K562 (cell line): Measurements from ENCODE around the gene ZDHHC12. TPM values are rescaled to one million over a fixed set of nuclear protein-coding genes. Genes with fewer than 3 reads are reported as not detected.

Experiments
- ATAC-seq: fragments of 200-7000 bp; cut with Tn5 transposase; 3 replicates; pipeline ENCODE4 v1.9.1; 2020; ENCODE audit warnings: moderate library complexity
- BruUV-seq: library from RNA; stranded (reverse); fragments of 400-500 nt; replicated peaks from 2 replicates; lab custom pipeline; 2021; lab: Mats Ljungman, UMichigan
- CTCF ChIA-PET: fragments of 300-600 bp; formaldehyde crosslinking; extraction: SDS; loops from one replicate; lab custom pipeline; 2021; ENCODE audit warnings: low intra/inter-chr PET ratio; lab: Yijun Ruan, JAX
- POLR2A ChIA-PET: fragments of 300-600, 350-650 bp; sonication (Branson Sonifier 250); formaldehyde crosslinking; extraction: SDS; loops from one replicate; lab custom pipeline; 2021; ENCODE audit warnings: antibody characterized with exemption, inconsistent platforms; lab: Yijun Ruan, JAX
- DNase-seq, 4 experiments: peaks; one replicate each; pipeline versions ENCODE4 v3.0.0 to v3.0.0-alpha.2; 2011 to 2018; ENCODE audit warnings: low spot score in 3 of 4, mixed read lengths in 3 of 4; ENCODE audit errors: extremely low read depth in 1 of 4
- FAIRE-seq: peaks from 2 replicates; lab custom pipeline; 2011; peaks lifted over from hg19 to GRCh38; lab: Jason Lieb, UNC
- H2AFZ ChIP-seq: 2 replicates; pipeline ENCODE4 v1.6.0; 2011; ENCODE audit warnings: low read depth, low read length, control low read depth, inconsistent platforms
- H3K27ac ChIP-seq: fragments of 200-600 bp; 3 replicates; pipeline ENCODE4 v1.8.0; 2011; ENCODE audit warnings: low read depth, mild to moderate bottlenecking, control low read depth, inconsistent platforms, low read length, moderate library complexity, mixed read lengths; ENCODE audit errors: extremely low read depth
- H3K27me3 ChIP-seq, 2 experiments: fragments of 300-600 bp in 1 of 2; 2 replicates in 1 of 2; 3 replicates in 1 of 2; pipeline versions ENCODE4 v1.6.0 to v1.8.0; 2011; ENCODE audit warnings: inconsistent platforms in 2 of 2, low read length in 2 of 2, mild to moderate bottlenecking in 1 of 2, mixed read lengths in 1 of 2, moderate library complexity in 1 of 2; ENCODE audit not compliant: control insufficient read depth in 2 of 2, insufficient read depth in 2 of 2
- H3K36me3 ChIP-seq: fragments of 300-600 bp; 3 replicates; pipeline ENCODE4 v1.8.0; 2011; ENCODE audit warnings: mild to moderate bottlenecking, low read length, inconsistent platforms; ENCODE audit not compliant: control insufficient read depth, insufficient read depth
- H3K4me1 ChIP-seq, 2 experiments: fragments of 200-600 bp in 1 of 2; replicated peaks in 1 of 2; 2 replicates in 1 of 2; 3 replicates in 1 of 2; pipeline versions ENCODE4 v1.5.1 to v1.8.0; 2011; ENCODE audit warnings: inconsistent platforms in 2 of 2, low read length in 2 of 2, mild to moderate bottlenecking in 1 of 2, mixed read lengths in 1 of 2, moderate library complexity in 1 of 2; ENCODE audit not compliant: control insufficient read depth in 2 of 2, insufficient read depth in 2 of 2
- H3K4me2 ChIP-seq: 2 replicates; pipeline ENCODE4 v1.6.1; 2011; ENCODE audit warnings: low read length, control low read depth, inconsistent platforms, mixed read lengths; ENCODE audit not compliant: insufficient read depth
- H3K4me3 ChIP-seq: fragments of 200-600 bp; sonication (generic), shearing (Covaris generic); 2 replicates; pipeline ENCODE4 v1.5.1; 2016; ENCODE audit warnings: control low read depth, inconsistent platforms
- H3K79me2 ChIP-seq: fragments of 200-600 bp; 3 replicates; pipeline ENCODE4 v1.8.0; 2011; ENCODE audit warnings: low read length, inconsistent platforms; ENCODE audit not compliant: control insufficient read depth, insufficient read depth
- H3K9ac ChIP-seq, 2 experiments: 2 replicates each; pipeline versions ENCODE4 v1.6.0 to v1.6.1; 2011; ENCODE audit warnings: low read depth in 2 of 2, low read length in 2 of 2, control low read depth in 1 of 2, inconsistent platforms in 1 of 2, mild to moderate bottlenecking in 1 of 2, mixed read lengths in 1 of 2; ENCODE audit not compliant: insufficient read depth in 1 of 2
- H3K9me1 ChIP-seq: one replicate; pipeline ENCODE4 v1.6.0; 2011; ENCODE audit warnings: inconsistent platforms, mild to moderate bottlenecking, low read length, moderate library complexity; ENCODE audit not compliant: control insufficient read depth, insufficient read depth
- H3K9me3 ChIP-seq: replicated peaks from 2 replicates; pipeline ENCODE4 v1.5.1; 2011; ENCODE audit warnings: low read depth, low read length, inconsistent platforms; ENCODE audit not compliant: control insufficient read depth, insufficient read depth
- H4K20me1 ChIP-seq: replicated peaks from 2 replicates; pipeline ENCODE4 v1.6.1; 2011; ENCODE audit warnings: low read length, inconsistent platforms, mixed read lengths; ENCODE audit not compliant: control insufficient read depth, insufficient read depth
- BACH1 ChIP-seq: fragments of 200-800 bp; sonication (Bioruptor generic); IDR thresholded peaks from 2 replicates; pipeline ENCODE4 v1.6.1; 2016; ENCODE audit warnings: missing genetic modification characterization, missing compliant biosample characterization
- IRF2 ChIP-seq: sonication (generic); formaldehyde crosslinking; IDR thresholded peaks from 2 replicates; pipeline ENCODE4 v1.8.1; 2022; ENCODE audit warnings: mild to moderate bottlenecking, missing genetic modification reagents
- MYBL2 ChIP-seq, 2 experiments: fragments of 450-650 bp in 1 of 2; sonication (generic) in 1 of 2; formaldehyde crosslinking in 1 of 2; IDR thresholded peaks; 2 replicates each; pipeline versions ENCODE4 v1.6.1 to v1.8.1; 2017 to 2022; ENCODE audit warnings: borderline replicate concordance in 1 of 2, inconsistent platforms in 1 of 2, low read depth in 1 of 2, mild to moderate bottlenecking in 1 of 2, missing genetic modification reagents in 1 of 2, moderate library complexity in 1 of 2
- TRIM25 ChIP-seq: fragments of 450-650 bp; IDR thresholded peaks from 2 replicates; pipeline ENCODE4 v1.7.0; 2016; ENCODE audit warnings: borderline replicate concordance
- ZNF668 ChIP-seq: fragments of 250-450 bp; sonication (Bioruptor Pico); IDR thresholded peaks from 2 replicates; pipeline ENCODE4 v1.8.0; 2022; ENCODE audit warnings: mild to moderate bottlenecking, inconsistent platforms
- WGBS: fragments of 100-300 bp; shearing (Covaris generic); methylation state at CpG from one replicate; pipeline ENCODE4 v1.1.6; 2016; ENCODE audit warnings: low coverage, mixed read lengths; ENCODE audit not compliant: insufficient coverage; ENCODE audit errors: missing lambda C conversion rate; 5-methylcytosine and 5-hydroxymethylcytosine counted together
- in situ Hi-C: fragments of 300-500 bp; cut with MboI; formaldehyde crosslinking; loops from 4 replicates; pipeline ENCODE4 v1.15.0; 2018; ENCODE audit warnings: inconsistent platforms, mixed read lengths
- intact Hi-C: fragments of 100-400 bp; cut with micrococcal nuclease; formaldehyde crosslinking; loops from 2 replicates; pipeline ENCODE4 v1.14.2; 2022
- polyA plus RNA-seq, 8 experiments: library from polyadenylated mRNA; depleted of rRNA in 4 of 8; stranded (reverse) in 5 of 8; unstranded in 3 of 8; fragments of >200 nt; fragmentation: Nextera tagmentation in 2 of 8; fragmentation: Illumina TruSeq in 1 of 8; extraction: Ambion mirVana in 2 of 8; extraction: Trizol in 1 of 8; gene quantifications; 2 replicates each; pipeline versions ENCODE4 v1.2.1 to v1.2.3, GENCODE V29; 2011 to 2014; ENCODE audit warnings: inconsistent platforms in 1 of 8, missing spikeins in 1 of 8
- total RNA-seq, 7 experiments: library from RNA; depleted of rRNA in 6 of 7; stranded (reverse); fragments of >200 nt in 6 of 7; fragmentation: Illumina TruSeq in 2 of 7; extraction: Trizol in 2 of 7; gene quantifications; 2 replicates each; pipeline versions ENCODE4 v1.2.1 to v1.2.3, GENCODE V29; 2011 to 2021; ENCODE audit warnings: low replicate concordance in 1 of 7
- TF ChIP-seq, protein P1 (sequence below), 3 experiments: fragments of 200-800 bp in 1 of 3; sonication (Bioruptor generic) in 1 of 3; sonication (generic) in 1 of 3; formaldehyde crosslinking in 1 of 3; IDR thresholded peaks; 2 replicates each; pipeline versions ENCODE4 v1.6.1 to v1.8.0; 2016 to 2022; ENCODE audit warnings: mild to moderate bottlenecking in 2 of 3, missing compliant biosample characterization in 2 of 3, missing genetic modification characterization in 2 of 3, missing genetic modification reagents in 1 of 3
- TF ChIP-seq, protein P2 (sequence below): fragments of 450-650 bp; IDR thresholded peaks from 2 replicates; pipeline ENCODE4 v1.6.1; 2018; ENCODE audit not compliant: partially characterized antibody
- TF ChIP-seq, protein P3 (sequence below): sonication (generic); formaldehyde crosslinking; IDR thresholded peaks from 2 replicates; pipeline ENCODE4 v1.8.1; 2023; ENCODE audit warnings: mild to moderate bottlenecking, missing genetic modification reagents

Gene ZDHHC12
- total and polyA plus RNA-seq, 9 of the 15 experiments (the other 6 are each of a cell fraction or from before 2014, with no cell fraction given), result 0.21 to 38.0 (median 13.8) TPM

DNA sequence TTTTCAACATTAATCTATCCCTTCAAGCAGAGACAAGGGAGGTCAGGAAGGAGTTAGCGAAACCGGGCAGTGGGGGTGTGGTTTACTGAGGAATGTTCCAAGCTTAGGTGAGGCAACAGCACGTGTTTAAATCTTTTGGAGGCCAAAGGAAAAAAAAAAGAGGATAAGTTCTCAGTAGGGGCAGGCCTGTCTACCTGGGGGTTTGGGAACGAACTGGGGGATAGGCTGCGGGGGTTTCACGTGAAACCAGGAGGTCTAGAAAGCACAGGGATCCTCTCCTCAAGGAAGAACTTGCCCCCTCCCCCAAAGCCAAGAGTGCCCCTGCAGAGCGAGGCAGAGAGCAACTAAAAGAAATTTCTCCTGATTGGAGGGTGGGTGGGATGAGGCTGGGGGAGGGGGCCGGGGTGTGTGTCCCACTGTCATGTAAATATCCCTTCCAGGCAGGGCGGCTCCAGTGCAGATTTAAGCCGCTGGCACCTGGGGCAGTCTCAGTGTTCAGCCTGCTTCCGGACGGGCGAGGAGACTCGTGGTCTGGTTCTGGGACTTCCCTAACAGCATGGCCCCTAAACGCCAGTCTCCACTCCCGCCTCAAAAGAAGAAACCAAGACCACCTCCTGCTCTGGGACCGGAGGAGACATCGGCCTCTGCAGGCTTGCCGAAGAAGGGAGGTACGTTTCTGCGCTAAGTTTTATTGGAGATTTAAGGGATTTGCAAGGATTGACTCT is 40.4 kb downstream of the ZDHHC12 start:
- no peaks in the 10 kb centered on the region for H3K9me3 ChIP-seq
- TF ChIP-seq MYBL2 (IDR thresholded peaks at IDR 0.05; ENCODE audit: low read depth) (no peak), MYBL2 (CRISPR knock-in tag; IDR thresholded peaks at IDR 0.05; ENCODE audit: borderline replicate concordance) (no peak), BACH1 (tag) (no peak), IRF2 (no peak), ZNF668 (CRISPR knock-in tag) (no peak), TRIM25 (no peak)
- TF ChIP-seq, protein P1, sequence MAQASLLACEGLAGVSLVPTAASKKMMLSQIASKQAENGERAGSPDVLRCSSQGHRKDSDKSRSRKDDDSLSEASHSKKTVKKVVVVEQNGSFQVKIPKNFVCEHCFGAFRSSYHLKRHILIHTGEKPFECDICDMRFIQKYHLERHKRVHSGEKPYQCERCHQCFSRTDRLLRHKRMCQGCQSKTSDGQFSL (CRISPR knock-in tag; IDR thresholded peaks at IDR 0.05), result no peak
- TF ChIP-seq, protein P1 (tag; IDR thresholded peaks at IDR 0.05), result no peak
- TF ChIP-seq, protein P2, sequence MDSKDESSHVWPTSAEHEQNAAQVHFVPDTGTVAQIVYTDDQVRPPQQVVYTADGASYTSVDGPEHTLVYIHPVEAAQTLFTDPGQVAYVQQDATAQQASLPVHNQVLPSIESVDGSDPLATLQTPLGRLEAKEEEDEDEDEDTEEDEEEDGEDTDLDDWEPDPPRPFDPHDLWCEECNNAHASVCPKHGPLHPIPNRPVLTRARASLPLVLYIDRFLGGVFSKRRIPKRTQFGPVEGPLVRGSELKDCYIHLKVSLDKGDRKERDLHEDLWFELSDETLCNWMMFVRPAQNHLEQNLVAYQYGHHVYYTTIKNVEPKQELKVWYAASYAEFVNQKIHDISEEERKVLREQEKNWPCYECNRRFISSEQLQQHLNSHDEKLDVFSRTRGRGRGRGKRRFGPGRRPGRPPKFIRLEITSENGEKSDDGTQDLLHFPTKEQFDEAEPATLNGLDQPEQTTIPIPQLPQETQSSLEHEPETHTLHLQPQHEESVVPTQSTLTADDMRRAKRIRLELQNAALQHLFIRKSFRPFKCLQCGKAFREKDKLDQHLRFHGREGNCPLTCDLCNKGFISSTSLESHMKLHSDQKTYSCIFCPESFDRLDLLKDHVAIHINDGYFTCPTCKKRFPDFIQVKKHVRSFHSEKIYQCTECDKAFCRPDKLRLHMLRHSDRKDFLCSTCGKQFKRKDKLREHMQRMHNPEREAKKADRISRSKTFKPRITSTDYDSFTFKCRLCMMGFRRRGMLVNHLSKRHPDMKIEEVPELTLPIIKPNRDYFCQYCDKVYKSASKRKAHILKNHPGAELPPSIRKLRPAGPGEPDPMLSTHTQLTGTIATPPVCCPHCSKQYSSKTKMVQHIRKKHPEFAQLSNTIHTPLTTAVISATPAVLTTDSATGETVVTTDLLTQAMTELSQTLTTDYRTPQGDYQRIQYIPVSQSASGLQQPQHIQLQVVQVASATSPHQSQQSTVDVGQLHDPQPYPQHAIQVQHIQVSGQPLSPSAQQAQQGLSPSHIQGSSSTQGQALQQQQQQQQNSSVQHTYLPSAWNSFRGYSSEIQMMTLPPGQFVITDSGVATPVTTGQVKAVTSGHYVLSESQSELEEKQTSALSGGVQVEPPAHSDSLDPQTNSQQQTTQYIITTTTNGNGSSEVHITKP, result peak; percentile 71
- TF ChIP-seq, protein P3, sequence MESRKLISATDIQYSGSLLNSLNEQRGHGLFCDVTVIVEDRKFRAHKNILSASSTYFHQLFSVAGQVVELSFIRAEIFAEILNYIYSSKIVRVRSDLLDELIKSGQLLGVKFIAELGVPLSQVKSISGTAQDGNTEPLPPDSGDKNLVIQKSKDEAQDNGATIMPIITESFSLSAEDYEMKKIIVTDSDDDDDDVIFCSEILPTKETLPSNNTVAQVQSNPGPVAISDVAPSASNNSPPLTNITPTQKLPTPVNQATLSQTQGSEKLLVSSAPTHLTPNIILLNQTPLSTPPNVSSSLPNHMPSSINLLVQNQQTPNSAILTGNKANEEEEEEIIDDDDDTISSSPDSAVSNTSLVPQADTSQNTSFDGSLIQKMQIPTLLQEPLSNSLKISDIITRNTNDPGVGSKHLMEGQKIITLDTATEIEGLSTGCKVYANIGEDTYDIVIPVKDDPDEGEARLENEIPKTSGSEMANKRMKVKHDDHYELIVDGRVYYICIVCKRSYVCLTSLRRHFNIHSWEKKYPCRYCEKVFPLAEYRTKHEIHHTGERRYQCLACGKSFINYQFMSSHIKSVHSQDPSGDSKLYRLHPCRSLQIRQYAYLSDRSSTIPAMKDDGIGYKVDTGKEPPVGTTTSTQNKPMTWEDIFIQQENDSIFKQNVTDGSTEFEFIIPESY (CRISPR knock-in tag), result peak; percentile 62
- ChIA-PET POLR2A (interaction anchor here (0.7 to 1.0 kb wide), 2 partner anchors 9 to 10 kb away, joined by 4 read pairs; no protein-coding TSS in a partner anchor), CTCF (no interaction called here)
- FAIRE-seq (no peak), DNase-seq (peak in 1 of 4 experiments; percentile 19), ATAC-seq (no peak)
- no peak overlapping the region for H3K4me3 ChIP-seq
- H3K27me3 ChIP-seq, result no peaks in the 10 kb centered on the region
- H3K27ac ChIP-seq, result no peak overlapping the region
- 72% methylated on average over 20 of the region's 21 CpGs for WGBS
- H3K9me1 ChIP-seq, result no peaks in the 10 kb centered on the region
- peaks cover 3% of the 10 kb centered on the region; the same call in 1 of the 3 replicates for H3K79me2 ChIP-seq
- BruUV-seq, result no TSS peak
- peak overlapping the region; percentile 34; the same call in 1 of the 2 replicates for H2AFZ ChIP-seq
- intact Hi-C loops, result loop anchor here (10.0 kb wide), 2 partner anchors 409 to 489 kb away; partner anchors contain the start of genes CIZ1, GOLGA2 and SWI5
- no peaks in the 10 kb centered on the region for H3K36me3 ChIP-seq
- no peaks in the 10 kb centered on the region for H4K20me1 ChIP-seq
- in situ Hi-C loops, result no loop called here
- H3K4me2 ChIP-seq, result no peak overlapping the region
- H3K9ac ChIP-seq, result no peak overlapping the region; a peak in 1 of 4 replicates
- peaks cover 22 to 31% of the 10 kb centered on the region in 2 experiments for H3K4me1 ChIP-seq
